ENCODE results near the gene NPHP1.
"Not testable (repeated sequence)": the region's sequence is repeated elsewhere in the genome, so short reads cannot be mapped to it uniquely, and the experiment has no call there.

Gene NPHP1

GRCh38 chr2:110204408-110205385, at the start of gene NPHP1:
TSS of gene NPHP1 (minus strand) at chr2:110205013. CDS start at chr2:110204968, 45 bp downstream.
- peak; percentile 65 for DNase-seq (ENCODE audit: low read depth)

- not testable (repeated sequence) for DNase-seq (ENCODE audit: low read depth)
Measured at GRCh38 chr2:110248081-110248795, 43.4 kb upstream of the NPHP1 start.

GRCh38 chr2:110245488-110246435, 40.9 kb upstream of the NPHP1 start:
- DNase-seq (ENCODE audit: low read depth): not testable (repeated sequence)

GRCh38 chr2:110243283-110243682, 38.5 kb upstream of the NPHP1 start:
- not testable (repeated sequence) for DNase-seq (ENCODE audit: low read depth)

- DNase-seq (ENCODE audit: low read depth): not testable (repeated sequence)
Measured at GRCh38 chr2:110234514-110234913, 29.7 kb upstream of the NPHP1 start.

GRCh38 chr2:110229886-110230285, 25.1 kb upstream of the NPHP1 start:
- not testable (repeated sequence) for DNase-seq (ENCODE audit: low read depth)

GRCh38 chr2:110222626-110223025, 17.8 kb upstream of the NPHP1 start:
- DNase-seq (ENCODE audit: low read depth): not testable (repeated sequence)

GRCh38 chr2:110221938-110222337, 17.1 kb upstream of the NPHP1 start:
- no peak for DNase-seq (ENCODE audit: low read depth)

GRCh38 chr2:110220190-110220564, 15.4 kb upstream of the NPHP1 start:
- no peak for DNase-seq (ENCODE audit: low read depth)

GRCh38 chr2:110219496-110220189, 14.8 kb upstream of the NPHP1 start:
- no peak for DNase-seq (ENCODE audit: low read depth)

- DNase-seq (ENCODE audit: low read depth): not testable (repeated sequence)
Measured at GRCh38 chr2:110218889-110219288, 14.1 kb upstream of the NPHP1 start.

- DNase-seq (ENCODE audit: low read depth): no peak
Measured at GRCh38 chr2:110216803-110217202, 12.0 kb upstream of the NPHP1 start.

- no peak for DNase-seq (ENCODE audit: low read depth)
Measured at GRCh38 chr2:110216199-110216598, 11.4 kb upstream of the NPHP1 start.

- no peak for DNase-seq (ENCODE audit: low read depth)
Measured at GRCh38 chr2:110215566-110216158, 10.8 kb upstream of the NPHP1 start.

GRCh38 chr2:110215091-110215490, 10.3 kb upstream of the NPHP1 start:
- DNase-seq (ENCODE audit: low read depth): no peak

GRCh38 chr2:110213522-110213921, 8.7 kb upstream of the NPHP1 start:
- DNase-seq (ENCODE audit: low read depth): not testable (repeated sequence)

- DNase-seq (ENCODE audit: low read depth): peak; percentile 42
Measured at GRCh38 chr2:110211938-110212858, 7.4 kb upstream of the NPHP1 start, which contains the start of gene MTLN. TSS of gene MTLN (minus strand) at chr2:110212547. CDS start at chr2:110212525, 22 bp downstream.

GRCh38 chr2:110205660-110206455, 1.0 kb upstream of the NPHP1 start:
- no peak for DNase-seq (ENCODE audit: low read depth)

- no peak for DNase-seq (ENCODE audit: low read depth)
Measured at GRCh38 chr2:110198016-110198415, 6.8 kb downstream of the NPHP1 start.

All from T-helper 22 cell (primary cell).